Panc1 (cell line): Measurements from ENCODE around the gene IGFBP7. TPM values are rescaled to one million over a fixed set of nuclear protein-coding genes. Genes with fewer than 3 reads are reported as not detected.

Source experiments
- ATAC-seq: fragments of 200-7000 bp; cut with Tn5 transposase; 2 replicates; pipeline ENCODE4 v1.9.1; 2020; ENCODE audit warnings: mild to moderate bottlenecking, moderate library complexity
- BruUV-seq: library from RNA; stranded (reverse); fragments of 400-500 nt; replicated peaks from 2 replicates; lab custom pipeline; 2021; lab: Mats Ljungman, UMichigan
- CTCF ChIA-PET: fragments of 300-600 bp; sonication (Branson Sonifier 250); formaldehyde crosslinking; loops from one replicate; lab custom pipeline; 2022; ENCODE audit warnings: antibody characterized with exemption; lab: Charles Lee
- POLR2A ChIA-PET: fragments of 300-600 bp; sonication (Branson Sonifier 250); formaldehyde crosslinking; loops from one replicate; lab custom pipeline; 2022; ENCODE audit warnings: antibody characterized with exemption; lab: Charles Lee
- DNase-seq: peaks from one replicate; pipeline ENCODE4 v3.0.0-alpha.2; 2010; ENCODE audit warnings: low read depth, low spot score
- H3K27ac ChIP-seq: 2 replicates; pipeline ENCODE4 v1.5.1; 2011; ENCODE audit warnings: mild to moderate bottlenecking, low read length, inconsistent platforms
- H3K27me3 ChIP-seq: fragments of 200-500 bp; sonication (Bioruptor generic); 2 replicates; pipeline ENCODE4 v1.6.0; 2014; ENCODE audit warnings: low read length, inconsistent platforms; ENCODE audit not compliant: control insufficient read depth, insufficient read depth
- H3K36me3 ChIP-seq: fragments of 200-500 bp; sonication (Bioruptor generic); 2 replicates; pipeline ENCODE4 v1.5.1; 2014; ENCODE audit warnings: inconsistent platforms, mild to moderate bottlenecking, low read length, moderate library complexity; ENCODE audit not compliant: control insufficient read depth, insufficient read depth
- H3K4me1 ChIP-seq: 2 replicates; pipeline ENCODE4 v1.5.1; 2011; ENCODE audit warnings: inconsistent platforms, mild to moderate bottlenecking, low read length, moderate library complexity; ENCODE audit not compliant: control insufficient read depth, insufficient read depth
- H3K4me3 ChIP-seq, 2 experiments: 2 replicates each; pipeline ENCODE4 v1.5.1; 2011 to 2012; ENCODE audit warnings: low read depth in 2 of 2, low read length in 2 of 2, mild to moderate bottlenecking in 2 of 2, inconsistent platforms in 1 of 2, moderate library complexity in 1 of 2
- H3K9me3 ChIP-seq: fragments of 200-500 bp; sonication (Bioruptor generic); 2 replicates; pipeline ENCODE4 v1.5.1; 2014; ENCODE audit warnings: low read depth, mild to moderate bottlenecking, inconsistent platforms, low read length, moderate library complexity; ENCODE audit not compliant: control insufficient read depth, insufficient read depth
- POLR2AphosphoS5 ChIP-seq: IDR thresholded peaks from 2 replicates; pipeline ENCODE4 v1.6.1; 2012; ENCODE audit warnings: mild to moderate bottlenecking, low read depth, low read length, moderate library complexity
- SIN3A ChIP-seq: IDR thresholded peaks from 2 replicates; pipeline ENCODE4 v1.6.1; 2012; ENCODE audit warnings: low read depth, mild to moderate bottlenecking, low read length, moderate library complexity, borderline replicate concordance; ENCODE audit not compliant: insufficient read depth
- TCF7L2 ChIP-seq: IDR thresholded peaks from 2 replicates; pipeline ENCODE4 v1.6.1; 2011; ENCODE audit warnings: mild to moderate bottlenecking, low read depth, low read length, inconsistent platforms
- in situ Hi-C: cut with HindIII; loops from 2 replicates; pipeline ENCODE4 v1.10.0; 2016; ENCODE audit warnings: low sequenced_read_pairs, low pct_unique_long_range_greater_than_20kb
- intact Hi-C: fragments of 100-400 bp; cut with micrococcal nuclease; formaldehyde crosslinking; loops from one replicate; pipeline ENCODE4 v1.10.0; 2022; ENCODE audit not compliant: unreplicated experiment
- total RNA-seq: library from RNA; stranded (reverse); gene quantifications from one replicate; pipeline ENCODE4 v1.2.1, GENCODE V29; 2021; ENCODE audit not compliant: unreplicated experiment
- TF ChIP-seq, protein P1 (sequence below): fragments of 450-650 bp; IDR thresholded peaks from 2 replicates; pipeline ENCODE4 v1.5.1; 2017; ENCODE audit warnings: mild to moderate bottlenecking
- TF ChIP-seq, protein P2 (sequence below), 2 experiments: IDR thresholded peaks; 2 replicates each; pipeline ENCODE4 v1.6.1; 2011 to 2012; ENCODE audit warnings: low read depth in 2 of 2, control low read depth in 1 of 2, low read length in 1 of 2, mild to moderate bottlenecking in 1 of 2, moderate library complexity in 1 of 2; ENCODE audit not compliant: insufficient read depth in 1 of 2

Gene IGFBP7
- total RNA-seq, 1 experiment from 2014 or later: 9.5 TPM

DNA sequence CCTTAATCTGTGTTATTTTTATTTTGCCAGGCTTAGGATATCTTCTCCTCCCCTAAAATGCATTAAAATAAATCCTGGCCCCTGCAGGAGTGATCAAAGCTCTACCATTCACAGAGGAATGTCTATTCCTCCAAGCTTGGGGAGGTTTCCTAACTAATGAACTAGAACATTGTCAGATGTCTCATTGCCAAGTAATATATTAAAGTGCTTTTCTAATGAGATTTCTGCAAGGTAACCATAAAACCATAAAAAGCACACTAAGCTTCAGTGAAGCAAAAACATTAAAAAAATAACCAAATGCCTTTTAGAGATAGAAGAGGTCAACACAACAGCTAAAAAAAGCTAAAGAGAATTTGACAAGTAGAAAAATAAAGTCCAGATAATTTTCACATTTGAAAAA is 34.8 kb downstream of the IGFBP7 start:
- intact Hi-C loops (no loop called here), in situ Hi-C loops (no loop called here)
- Histone ChIP-seq H3K27ac (no peak overlapping the region), H3K36me3 (no peaks in the 10 kb centered on the region), H3K4me1 (no peaks in the 10 kb centered on the region), H3K4me3 (no peak overlapping the region), H3K27me3 (no peaks in the 10 kb centered on the region), H3K9me3 (no peaks in the 10 kb centered on the region)
- DNase-seq (no peak), ATAC-seq (no peak)
- CTCF ChIA-PET: no interaction called here
- BruUV-seq: no TSS peak
- POLR2A ChIA-PET: no interaction called here
- TF ChIP-seq SIN3A (no peak), POLR2AphosphoS5 (no peak), TCF7L2 (no peak)
- TF ChIP-seq, protein P1, sequence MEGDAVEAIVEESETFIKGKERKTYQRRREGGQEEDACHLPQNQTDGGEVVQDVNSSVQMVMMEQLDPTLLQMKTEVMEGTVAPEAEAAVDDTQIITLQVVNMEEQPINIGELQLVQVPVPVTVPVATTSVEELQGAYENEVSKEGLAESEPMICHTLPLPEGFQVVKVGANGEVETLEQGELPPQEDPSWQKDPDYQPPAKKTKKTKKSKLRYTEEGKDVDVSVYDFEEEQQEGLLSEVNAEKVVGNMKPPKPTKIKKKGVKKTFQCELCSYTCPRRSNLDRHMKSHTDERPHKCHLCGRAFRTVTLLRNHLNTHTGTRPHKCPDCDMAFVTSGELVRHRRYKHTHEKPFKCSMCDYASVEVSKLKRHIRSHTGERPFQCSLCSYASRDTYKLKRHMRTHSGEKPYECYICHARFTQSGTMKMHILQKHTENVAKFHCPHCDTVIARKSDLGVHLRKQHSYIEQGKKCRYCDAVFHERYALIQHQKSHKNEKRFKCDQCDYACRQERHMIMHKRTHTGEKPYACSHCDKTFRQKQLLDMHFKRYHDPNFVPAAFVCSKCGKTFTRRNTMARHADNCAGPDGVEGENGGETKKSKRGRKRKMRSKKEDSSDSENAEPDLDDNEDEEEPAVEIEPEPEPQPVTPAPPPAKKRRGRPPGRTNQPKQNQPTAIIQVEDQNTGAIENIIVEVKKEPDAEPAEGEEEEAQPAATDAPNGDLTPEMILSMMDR: no peak
- TF ChIP-seq, protein P2, sequence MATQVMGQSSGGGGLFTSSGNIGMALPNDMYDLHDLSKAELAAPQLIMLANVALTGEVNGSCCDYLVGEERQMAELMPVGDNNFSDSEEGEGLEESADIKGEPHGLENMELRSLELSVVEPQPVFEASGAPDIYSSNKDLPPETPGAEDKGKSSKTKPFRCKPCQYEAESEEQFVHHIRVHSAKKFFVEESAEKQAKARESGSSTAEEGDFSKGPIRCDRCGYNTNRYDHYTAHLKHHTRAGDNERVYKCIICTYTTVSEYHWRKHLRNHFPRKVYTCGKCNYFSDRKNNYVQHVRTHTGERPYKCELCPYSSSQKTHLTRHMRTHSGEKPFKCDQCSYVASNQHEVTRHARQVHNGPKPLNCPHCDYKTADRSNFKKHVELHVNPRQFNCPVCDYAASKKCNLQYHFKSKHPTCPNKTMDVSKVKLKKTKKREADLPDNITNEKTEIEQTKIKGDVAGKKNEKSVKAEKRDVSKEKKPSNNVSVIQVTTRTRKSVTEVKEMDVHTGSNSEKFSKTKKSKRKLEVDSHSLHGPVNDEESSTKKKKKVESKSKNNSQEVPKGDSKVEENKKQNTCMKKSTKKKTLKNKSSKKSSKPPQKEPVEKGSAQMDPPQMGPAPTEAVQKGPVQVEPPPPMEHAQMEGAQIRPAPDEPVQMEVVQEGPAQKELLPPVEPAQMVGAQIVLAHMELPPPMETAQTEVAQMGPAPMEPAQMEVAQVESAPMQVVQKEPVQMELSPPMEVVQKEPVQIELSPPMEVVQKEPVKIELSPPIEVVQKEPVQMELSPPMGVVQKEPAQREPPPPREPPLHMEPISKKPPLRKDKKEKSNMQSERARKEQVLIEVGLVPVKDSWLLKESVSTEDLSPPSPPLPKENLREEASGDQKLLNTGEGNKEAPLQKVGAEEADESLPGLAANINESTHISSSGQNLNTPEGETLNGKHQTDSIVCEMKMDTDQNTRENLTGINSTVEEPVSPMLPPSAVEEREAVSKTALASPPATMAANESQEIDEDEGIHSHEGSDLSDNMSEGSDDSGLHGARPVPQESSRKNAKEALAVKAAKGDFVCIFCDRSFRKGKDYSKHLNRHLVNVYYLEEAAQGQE (IDR thresholded peaks at IDR 0.05; ENCODE audit: insufficient read depth in 1 of 2, low read depth in 2 of 2, low read length in 1 of 2): no peak

DNA sequence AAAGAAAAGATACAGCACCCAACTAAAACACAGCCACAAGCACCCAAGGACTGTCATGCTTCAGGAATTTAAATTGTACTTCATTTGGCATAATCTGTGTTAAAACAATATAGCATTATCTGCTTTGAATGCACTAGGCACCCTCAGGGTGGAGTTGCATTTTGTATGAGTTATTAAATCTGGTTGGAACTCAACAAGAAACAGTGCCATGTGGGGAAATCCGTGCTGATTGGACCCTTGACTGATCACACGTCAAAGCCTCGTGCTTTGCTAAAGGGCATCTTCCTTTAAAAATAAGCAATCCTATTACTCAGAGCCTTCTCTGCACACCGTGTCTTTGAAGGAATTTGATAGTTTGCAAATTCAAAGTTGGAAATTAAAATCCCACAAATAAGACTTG is 35.4 kb downstream of the IGFBP7 start:
- TF ChIP-seq, protein P1: no peak
- no peak for TF ChIP-seq POLR2AphosphoS5
- TF ChIP-seq, protein P2 (IDR thresholded peaks at IDR 0.05; ENCODE audit: insufficient read depth in 1 of 2, low read depth in 2 of 2, low read length in 1 of 2): no peak
- no peak for TF ChIP-seq SIN3A
- no peak for TF ChIP-seq TCF7L2
- H3K27ac ChIP-seq: no peak overlapping the region
- no peak overlapping the region for H3K4me3 ChIP-seq
- H3K36me3 ChIP-seq: no peaks in the 10 kb centered on the region
- no peaks in the 10 kb centered on the region for H3K9me3 ChIP-seq
- BruUV-seq: no TSS peak
- ChIA-PET POLR2A (no interaction called here), CTCF (no interaction called here)
- no peaks in the 10 kb centered on the region for H3K27me3 ChIP-seq
- in situ Hi-C loops: no loop called here
- DNase-seq (no peak), ATAC-seq (no peak)
- intact Hi-C loops: no loop called here
- no peaks in the 10 kb centered on the region for H3K4me1 ChIP-seq
